Measurements from ENCODE around the gene SYT12.

The SYT12 gene

GRCh38 chr11:66992041-66992440, 30.9 kb upstream of the SYT12 start:
- Histone ChIP-seq H4K20me1 (ENCODE audit: control insufficient read depth, insufficient read depth, low read depth, low read length) (no peaks in the 10 kb centered on the region), H3K27me3 (ENCODE audit: control insufficient read depth, low read length) (peaks cover 3% of the 10 kb centered on the region; the same call in 1 of the 2 replicates), H3K4me3 (ENCODE audit: low read length) (no peak overlapping the region), H3K27ac (ENCODE audit: low read depth, low read length) (no peak overlapping the region), H3K9me3 (ENCODE audit: control insufficient read depth, insufficient read depth, low read length) (no peaks in the 10 kb centered on the region), H3K9me2 (replicated peaks; ENCODE audit: control insufficient read depth, low read length) (no peaks in the 10 kb centered on the region), H3K4me2 (ENCODE audit: low read length) (no peak overlapping the region), H3K36me3 (ENCODE audit: control insufficient read depth, low read length) (no peaks in the 10 kb centered on the region), H3F3A (ENCODE audit: control insufficient read depth, insufficient read depth) (no peaks in the 10 kb centered on the region), H3K4me1 (ENCODE audit: control insufficient read depth, low read length) (no peaks in the 10 kb centered on the region), H3K79me2 (ENCODE audit: control insufficient read depth, low read length) (no peaks in the 10 kb centered on the region)
- no peak for TF ChIP-seq CTCF (IDR thresholded peaks at IDR 0.05; ENCODE audit: low read depth, low read length, poor library complexity, severe bottlenecking)

- Histone ChIP-seq H3K4me3 (ENCODE audit: low read length) (no peak overlapping the region), H3K36me3 (ENCODE audit: control insufficient read depth, low read length) (no peaks in the 10 kb centered on the region), H3K27me3 (ENCODE audit: control insufficient read depth, low read length) (peaks cover 8% of the 10 kb centered on the region; the same call in 1 of the 2 replicates), H3K4me1 (ENCODE audit: control insufficient read depth, low read length) (no peaks in the 10 kb centered on the region), H3F3A (ENCODE audit: control insufficient read depth, insufficient read depth) (no peaks in the 10 kb centered on the region), H3K4me2 (ENCODE audit: low read length) (no peak overlapping the region), H3K79me2 (ENCODE audit: control insufficient read depth, low read length) (no peaks in the 10 kb centered on the region), H3K9me2 (replicated peaks; ENCODE audit: control insufficient read depth, low read length) (no peaks in the 10 kb centered on the region), H3K9me3 (ENCODE audit: control insufficient read depth, insufficient read depth, low read length) (no peaks in the 10 kb centered on the region), H3K27ac (ENCODE audit: low read depth, low read length) (no peak overlapping the region), H4K20me1 (ENCODE audit: control insufficient read depth, insufficient read depth, low read depth, low read length) (no peaks in the 10 kb centered on the region)
- TF ChIP-seq CTCF (IDR thresholded peaks at IDR 0.05; ENCODE audit: low read depth, low read length, poor library complexity, severe bottlenecking) = no peak
- TF ChIP-seq EZH2phosphoT487 (IDR thresholded peaks at IDR 0.05; ENCODE audit: borderline replicate concordance, low read length) = no peak
These were observed 26.2 kb upstream of the SYT12 start for GRCh38 chr11:66996609-66997273.

GRCh38 chr11:66999555-66999954, 23.4 kb upstream of the SYT12 start:
- Histone ChIP-seq H3F3A (ENCODE audit: control insufficient read depth, insufficient read depth) (no peaks in the 10 kb centered on the region), H3K36me3 (ENCODE audit: control insufficient read depth, low read length) (no peaks in the 10 kb centered on the region), H3K4me2 (ENCODE audit: low read length) (no peak overlapping the region), H3K27me3 (ENCODE audit: control insufficient read depth, low read length) (peaks cover 8% of the 10 kb centered on the region; the same call in 1 of the 2 replicates), H3K79me2 (ENCODE audit: control insufficient read depth, low read length) (no peaks in the 10 kb centered on the region), H3K27ac (ENCODE audit: low read depth, low read length) (no peak overlapping the region), H3K9me3 (ENCODE audit: control insufficient read depth, insufficient read depth, low read length) (no peaks in the 10 kb centered on the region), H3K9me2 (replicated peaks; ENCODE audit: control insufficient read depth, low read length) (no peaks in the 10 kb centered on the region), H3K4me3 (ENCODE audit: low read length) (no peak overlapping the region), H3K4me1 (ENCODE audit: control insufficient read depth, low read length) (no peaks in the 10 kb centered on the region), H4K20me1 (ENCODE audit: control insufficient read depth, insufficient read depth, low read depth, low read length) (no peaks in the 10 kb centered on the region)
- TF ChIP-seq CTCF (IDR thresholded peaks at IDR 0.05; ENCODE audit: low read depth, low read length, poor library complexity, severe bottlenecking) (no peak), EZH2phosphoT487 (IDR thresholded peaks at IDR 0.05; ENCODE audit: borderline replicate concordance, low read length) (no peak)
